ENCODE data around the gene ZNF143.

ZNF143 gene

DNA sequence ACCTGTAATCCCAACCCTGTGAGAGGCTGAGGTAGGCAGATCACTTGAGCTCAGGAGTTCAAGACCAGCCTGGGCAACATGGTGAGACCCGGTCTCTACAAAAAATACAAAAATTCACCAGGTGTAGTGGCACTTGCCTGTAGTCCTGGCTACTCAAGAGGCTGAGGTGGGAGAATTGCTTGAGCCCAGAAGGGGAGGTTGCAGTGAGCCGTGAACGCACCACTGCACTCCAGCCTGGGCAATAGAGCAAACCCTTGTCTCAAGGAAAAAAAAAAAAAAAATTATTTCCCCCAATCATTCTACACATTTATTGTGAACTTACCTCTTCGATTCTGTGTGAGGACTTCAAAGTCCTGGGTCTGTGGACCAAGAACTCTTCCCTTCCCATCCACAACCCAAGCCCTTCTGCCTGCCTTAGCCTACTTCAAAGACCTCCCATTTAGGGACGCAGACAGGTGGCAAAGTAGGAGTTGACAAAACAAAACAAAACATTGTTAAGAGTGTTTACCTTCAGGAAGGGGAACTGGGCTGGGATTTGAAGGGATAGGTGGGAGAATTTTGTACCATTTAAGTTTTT is 108.9 kb downstream of the ZNF143 start:
- DNase-seq = no peak
- ChIA-PET CTCF (no interaction called here), POLR2A (interaction anchor here (0.6 to 0.7 kb wide), 2 partner anchors 35 to 110 kb away, joined by 3 read pairs; no protein-coding TSS in a partner anchor)
- Histone ChIP-seq H3K27ac (ENCODE audit: insufficient read depth in 1 of 2, low read depth in 1 of 2, low read length in 2 of 2, poor library complexity in 1 of 2, severe bottlenecking in 2 of 2) (peak overlapping the region; percentile 67 to 86), H3K9me3 (ENCODE audit: control extremely low read depth in 1 of 5, control insufficient read depth in 4 of 5, insufficient read depth in 2 of 5, low read depth in 1 of 5, low read length in 4 of 5) (no peaks in the 10 kb centered on the region), H3K4me1 (ENCODE audit: control extremely low read depth in 1 of 4, control insufficient read depth in 4 of 4, insufficient read depth in 4 of 4, low read length in 3 of 4) (peaks cover 0 to 34% (median 19%) of the 10 kb centered on the region in 4 experiments), H3K36me3 (ENCODE audit: control insufficient read depth in 4 of 4, insufficient read depth in 4 of 4, low read length in 3 of 4) (no peaks in the 10 kb centered on the region), H3K4me3 (ENCODE audit: control insufficient read depth in 1 of 7, extremely low read depth in 1 of 7, insufficient read depth in 4 of 7, low read depth in 2 of 7, low read length in 6 of 7) (peak overlapping the region in 1 of 7 experiments; percentile 33), H3K27me3 (replicated peaks in 2 of 5; ENCODE audit: control insufficient read depth in 4 of 5, insufficient read depth in 5 of 5, low read length in 4 of 5) (no peaks in the 10 kb centered on the region)
- WGBS (ENCODE audit: insufficient coverage) = 100% methylated on average over 2 of the region's 5 CpGs

DNA sequence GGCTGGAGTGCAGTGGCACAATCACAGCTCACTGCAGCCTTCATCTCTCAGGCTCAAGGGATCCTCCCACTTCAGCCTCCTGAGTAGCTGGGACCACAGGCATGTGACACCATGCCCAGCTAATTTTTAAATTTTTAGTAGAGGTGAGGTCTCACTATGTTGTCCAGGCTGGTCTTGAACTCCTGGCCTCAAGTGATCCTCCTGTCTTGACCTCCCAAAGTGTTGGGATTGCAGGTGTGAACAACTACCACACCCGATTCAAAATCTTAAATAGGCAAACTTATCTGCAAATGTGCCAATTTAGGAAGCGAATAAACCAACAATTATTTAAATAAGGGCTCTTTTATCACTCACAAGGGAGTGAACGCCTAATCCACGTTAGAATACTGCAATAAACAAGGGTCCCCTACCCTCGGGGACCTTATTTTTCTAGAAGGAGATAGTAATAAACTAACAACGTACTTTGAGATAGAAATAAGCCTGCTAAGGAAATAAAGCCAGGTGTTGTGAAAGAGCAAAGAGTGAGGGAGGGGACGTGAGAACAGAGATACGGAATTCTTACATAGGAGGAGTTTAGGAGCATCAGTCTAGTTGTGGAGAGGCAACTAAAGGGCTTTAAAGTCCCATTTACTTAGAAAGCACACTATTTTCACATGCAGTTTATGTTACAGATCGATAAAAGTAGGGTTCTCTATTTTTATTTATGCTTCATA is 109.7 kb downstream of the ZNF143 start:
- POLR2A ChIA-PET = no interaction called here
- CTCF ChIA-PET = interaction anchor here (1.9 kb wide), 1 partner anchor 13 kb away, joined by 6 read pairs; no protein-coding TSS in a partner anchor
- Histone ChIP-seq H3K36me3 (ENCODE audit: control insufficient read depth in 4 of 4, insufficient read depth in 4 of 4, low read length in 3 of 4) (peaks cover 0 to 3% (median 0%) of the 10 kb centered on the region in 4 experiments), H3K27me3 (replicated peaks in 2 of 5; ENCODE audit: control insufficient read depth in 4 of 5, insufficient read depth in 5 of 5, low read length in 4 of 5) (no peaks in the 10 kb centered on the region), H3K9me3 (ENCODE audit: control extremely low read depth in 1 of 5, control insufficient read depth in 4 of 5, insufficient read depth in 2 of 5, low read depth in 1 of 5, low read length in 4 of 5) (no peaks in the 10 kb centered on the region), H3K27ac (ENCODE audit: insufficient read depth in 1 of 2, low read depth in 1 of 2, low read length in 2 of 2, poor library complexity in 1 of 2, severe bottlenecking in 2 of 2) (no peak overlapping the region), H3K4me3 (ENCODE audit: control insufficient read depth in 1 of 7, extremely low read depth in 1 of 7, insufficient read depth in 4 of 7, low read depth in 2 of 7, low read length in 6 of 7) (no peak overlapping the region), H3K4me1 (ENCODE audit: control extremely low read depth in 1 of 4, control insufficient read depth in 4 of 4, insufficient read depth in 4 of 4, low read length in 3 of 4) (peaks cover 0 to 34% (median 21%) of the 10 kb centered on the region in 4 experiments)
- WGBS (ENCODE audit: insufficient coverage) = 91% methylated on average over 4 of the region's 9 CpGs
- no peak for DNase-seq

DNA sequence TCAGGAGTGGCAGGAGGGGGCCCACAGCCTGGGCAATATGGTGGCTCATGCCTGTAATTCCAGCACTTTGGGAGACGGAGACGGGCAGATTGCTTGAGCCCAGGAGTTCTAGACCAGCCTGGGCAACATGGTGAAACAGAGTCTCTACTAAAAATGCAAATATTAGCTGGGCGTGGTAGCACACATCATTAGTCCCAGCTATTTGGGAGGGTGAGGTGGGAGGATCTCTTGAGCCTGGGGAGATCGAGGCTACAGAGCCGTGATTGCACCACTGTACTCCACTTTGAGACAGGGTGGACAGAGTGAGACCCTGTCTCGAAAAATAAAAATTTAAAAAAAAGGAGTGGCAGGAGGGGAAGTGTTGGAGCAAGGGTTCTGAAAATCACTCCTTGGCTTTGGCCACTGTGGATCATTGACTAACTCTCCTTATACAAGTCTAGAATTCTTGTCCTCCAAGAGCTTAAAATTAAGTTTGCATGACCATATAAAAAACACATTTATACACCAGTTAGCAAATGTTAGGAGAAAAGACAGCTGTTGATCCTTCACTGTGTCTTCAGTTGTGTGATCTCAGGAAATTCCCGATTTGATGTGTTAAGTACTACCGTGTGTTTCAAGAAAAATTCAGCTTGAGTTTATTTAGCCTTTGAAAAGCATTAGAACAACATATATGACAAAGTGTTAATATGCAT is 110.4 kb downstream of the ZNF143 start:
- Histone ChIP-seq H3K4me1 (ENCODE audit: control extremely low read depth in 1 of 4, control insufficient read depth in 4 of 4, insufficient read depth in 4 of 4, low read length in 3 of 4) (peaks cover 7 to 39% (median 25%) of the 10 kb centered on the region in 4 experiments), H3K27me3 (replicated peaks in 2 of 5; ENCODE audit: control insufficient read depth in 4 of 5, insufficient read depth in 5 of 5, low read length in 4 of 5) (no peaks in the 10 kb centered on the region), H3K36me3 (ENCODE audit: control insufficient read depth in 4 of 4, insufficient read depth in 4 of 4, low read length in 3 of 4) (peaks cover 0 to 10% (median 0%) of the 10 kb centered on the region in 4 experiments), H3K4me3 (ENCODE audit: control insufficient read depth in 1 of 7, extremely low read depth in 1 of 7, insufficient read depth in 4 of 7, low read depth in 2 of 7, low read length in 6 of 7) (no peak overlapping the region), H3K9me3 (ENCODE audit: control extremely low read depth in 1 of 5, control insufficient read depth in 4 of 5, insufficient read depth in 2 of 5, low read depth in 1 of 5, low read length in 4 of 5) (no peaks in the 10 kb centered on the region), H3K27ac (ENCODE audit: insufficient read depth in 1 of 2, low read depth in 1 of 2, low read length in 2 of 2, poor library complexity in 1 of 2, severe bottlenecking in 2 of 2) (no peak overlapping the region)
- ChIA-PET CTCF (interaction anchor here (1.0 to 3.1 kb wide), 7 partner anchors 8 to 177 kb away, joined by 3 to 12 read pairs (median 6); no protein-coding TSS in a partner anchor), POLR2A (no interaction called here)
- DNase-seq = no peak
- WGBS (ENCODE audit: insufficient coverage) = 98% methylated on average over 6 of the region's 8 CpGs

DNA sequence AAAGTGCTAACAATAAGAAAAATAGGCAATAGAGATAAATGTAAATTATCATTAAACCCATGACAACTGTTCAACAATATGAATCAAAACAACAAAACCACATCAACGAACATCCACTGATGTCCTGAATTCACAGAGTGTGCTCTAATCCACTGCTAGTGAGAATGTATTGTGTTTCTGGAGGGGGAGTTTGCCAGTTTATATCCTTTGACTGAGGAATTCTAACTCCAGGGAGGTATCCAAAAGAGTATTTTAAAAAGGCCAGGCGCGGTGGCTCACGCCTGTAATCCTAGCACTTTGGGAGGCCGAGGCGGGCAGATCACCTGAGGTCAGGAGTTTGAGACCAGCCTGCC is 110.9 kb downstream of the ZNF143 start:
- H3K4me1 ChIP-seq (ENCODE audit: control extremely low read depth in 1 of 4, control insufficient read depth in 4 of 4, insufficient read depth in 4 of 4, low read length in 3 of 4) = peaks cover 8 to 41% (median 27%) of the 10 kb centered on the region in 4 experiments
- no peaks in the 10 kb centered on the region for H3K9me3 ChIP-seq (ENCODE audit: control extremely low read depth in 1 of 5, control insufficient read depth in 4 of 5, insufficient read depth in 2 of 5, low read depth in 1 of 5, low read length in 4 of 5)
- no peaks in the 10 kb centered on the region for H3K27me3 ChIP-seq (replicated peaks in 2 of 5; ENCODE audit: control insufficient read depth in 4 of 5, insufficient read depth in 5 of 5, low read length in 4 of 5)
- H3K36me3 ChIP-seq (ENCODE audit: control insufficient read depth in 4 of 4, insufficient read depth in 4 of 4, low read length in 3 of 4) = peaks cover 0 to 15% (median 0%) of the 10 kb centered on the region in 4 experiments
- WGBS (ENCODE audit: insufficient coverage) = 97% methylated on average over 5 of the region's 6 CpGs
- no peak for DNase-seq
- H3K4me3 ChIP-seq (ENCODE audit: control insufficient read depth in 1 of 7, extremely low read depth in 1 of 7, insufficient read depth in 4 of 7, low read depth in 2 of 7, low read length in 6 of 7) = no peak overlapping the region
- H3K27ac ChIP-seq (ENCODE audit: insufficient read depth in 1 of 2, low read depth in 1 of 2, low read length in 2 of 2, poor library complexity in 1 of 2, severe bottlenecking in 2 of 2) = peak overlapping the region in 1 of 2 experiments; percentile 90
- ChIA-PET CTCF (interaction anchor here (1.0 to 3.1 kb wide), 7 partner anchors 9 to 176 kb away, joined by 3 to 12 read pairs (median 6); no protein-coding TSS in a partner anchor), POLR2A (no interaction called here)

DNA sequence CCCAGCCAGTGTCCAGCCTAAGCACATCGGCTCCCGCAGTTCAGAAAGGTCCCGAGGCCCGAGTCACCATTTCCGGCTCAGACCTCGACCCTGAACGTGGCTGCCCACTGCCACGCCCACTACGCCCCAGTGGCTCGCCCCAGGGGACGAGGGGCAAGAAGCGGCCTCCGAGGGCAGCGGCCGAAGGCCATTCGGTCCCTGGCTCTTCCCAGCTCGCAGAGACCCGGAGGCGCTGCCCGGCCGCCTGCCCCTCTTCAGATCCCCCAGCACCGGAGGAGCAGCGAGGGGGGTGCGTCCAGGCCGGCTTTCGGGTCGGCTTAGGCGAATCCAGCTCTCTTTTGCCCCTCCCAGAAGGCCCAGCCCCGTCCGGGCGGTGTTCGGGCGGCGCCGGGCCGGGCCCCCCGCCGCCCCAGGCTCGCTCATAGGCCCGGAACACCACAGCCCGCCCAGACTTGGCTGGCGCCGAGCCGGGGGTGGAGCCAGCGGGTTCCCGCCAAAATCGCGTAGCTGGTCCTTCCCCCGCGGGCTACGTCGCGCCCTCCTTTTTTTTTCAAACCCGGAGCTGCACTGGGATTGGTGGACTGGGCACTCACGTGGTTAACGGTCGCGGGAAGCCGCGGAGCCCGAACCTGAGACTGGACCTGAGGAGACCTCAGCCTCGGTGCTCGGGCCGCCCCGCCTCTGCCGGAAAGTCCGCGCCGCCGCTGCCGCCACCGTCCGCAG is 112.4 kb downstream of the ZNF143 start, which contains the start of gene WEE1:
Gene WEE1, plus strand, starts transcription at position 619 of the 723 bp plus-strand sequence. CDS start 264 bp downstream, outside the sequence.
- CTCF ChIA-PET = interaction anchor here (0.6 to 3.1 kb wide), 12 partner anchors 8 to 178 kb away, joined by 3 to 12 read pairs (median 4); no protein-coding TSS in a partner anchor
- H3K27me3 ChIP-seq (replicated peaks in 2 of 5; ENCODE audit: control insufficient read depth in 4 of 5, insufficient read depth in 5 of 5, low read length in 4 of 5) = no peaks in the 10 kb centered on the region
- peak within 1 kb of the TSS; percentile 78 to 90 for H3K27ac ChIP-seq (ENCODE audit: insufficient read depth in 1 of 2, low read depth in 1 of 2, low read length in 2 of 2, poor library complexity in 1 of 2, severe bottlenecking in 2 of 2)
- 0% methylated on average over 71 of the region's 73 CpGs for WGBS (ENCODE audit: insufficient coverage)
- peak; percentile 97 to 99 (median 97) for DNase-seq
- POLR2A ChIA-PET = interaction anchor here (0.7 to 1.2 kb wide), 8 partner anchors 13 to 884 kb away, joined by 3 to 5 read pairs (median 3); partner anchors contain the start of gene ZNF143
- H3K4me1 ChIP-seq (ENCODE audit: control extremely low read depth in 1 of 4, control insufficient read depth in 4 of 4, insufficient read depth in 4 of 4, low read length in 3 of 4) = peaks cover 14 to 45% (median 30%) of the 10 kb centered on the region in 4 experiments
- no peaks in the 10 kb centered on the region for H3K9me3 ChIP-seq (ENCODE audit: control extremely low read depth in 1 of 5, control insufficient read depth in 4 of 5, insufficient read depth in 2 of 5, low read depth in 1 of 5, low read length in 4 of 5)
- peaks cover 3 to 30% (median 9%) of the 10 kb centered on the region in 4 experiments for H3K36me3 ChIP-seq (ENCODE audit: control insufficient read depth in 4 of 4, insufficient read depth in 4 of 4, low read length in 3 of 4)
- peak within 1 kb of the TSS; percentile 81 to 95 (median 89) for H3K4me3 ChIP-seq (ENCODE audit: control insufficient read depth in 1 of 7, extremely low read depth in 1 of 7, insufficient read depth in 4 of 7, low read depth in 2 of 7, low read length in 6 of 7)

DNA sequence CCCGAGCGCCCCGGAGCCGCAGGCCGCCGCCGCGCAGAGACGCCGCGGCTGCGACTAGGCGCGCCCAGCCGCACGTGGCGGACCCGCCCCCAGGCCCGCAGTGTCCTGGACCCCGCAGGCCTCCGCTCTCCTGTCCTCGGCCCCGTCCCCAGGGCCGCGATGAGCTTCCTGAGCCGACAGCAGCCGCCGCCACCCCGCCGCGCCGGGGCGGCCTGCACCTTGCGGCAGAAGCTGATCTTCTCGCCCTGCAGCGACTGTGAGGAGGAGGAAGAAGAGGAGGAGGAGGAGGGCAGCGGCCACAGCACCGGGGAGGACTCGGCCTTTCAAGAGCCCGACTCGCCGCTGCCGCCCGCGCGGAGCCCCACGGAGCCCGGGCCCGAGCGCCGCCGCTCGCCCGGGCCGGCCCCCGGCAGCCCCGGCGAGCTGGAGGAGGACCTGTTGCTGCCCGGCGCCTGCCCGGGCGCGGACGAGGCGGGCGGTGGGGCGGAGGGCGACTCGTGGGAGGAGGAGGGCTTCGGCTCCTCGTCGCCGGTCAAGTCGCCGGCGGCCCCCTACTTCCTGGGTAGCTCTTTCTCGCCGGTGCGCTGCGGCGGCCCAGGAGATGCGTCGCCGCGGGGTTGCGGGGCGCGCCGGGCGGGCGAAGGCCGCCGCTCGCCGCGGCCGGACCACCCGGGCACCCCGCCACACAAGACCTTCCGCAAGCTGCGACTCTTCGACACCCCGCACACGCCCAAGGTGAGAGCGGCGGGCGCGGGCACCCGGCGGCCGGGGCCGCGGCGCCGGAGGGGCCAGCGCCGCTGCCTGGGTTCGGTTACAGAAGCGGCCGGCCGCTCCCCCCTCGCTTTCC is 113.2 kb downstream of the ZNF143 start:
- POLR2A ChIA-PET = interaction anchor here (0.7 to 1.2 kb wide), 7 partner anchors 14 to 113 kb away, joined by 3 to 5 read pairs (median 3); partner anchors contain the start of gene ZNF143
- Histone ChIP-seq H3K27me3 (replicated peaks in 2 of 5; ENCODE audit: control insufficient read depth in 4 of 5, insufficient read depth in 5 of 5, low read length in 4 of 5) (no peaks in the 10 kb centered on the region), H3K4me3 (ENCODE audit: control insufficient read depth in 1 of 7, extremely low read depth in 1 of 7, insufficient read depth in 4 of 7, low read depth in 2 of 7, low read length in 6 of 7) (peak overlapping the region; percentile 81 to 95 (median 89)), H3K9me3 (ENCODE audit: control extremely low read depth in 1 of 5, control insufficient read depth in 4 of 5, insufficient read depth in 2 of 5, low read depth in 1 of 5, low read length in 4 of 5) (no peaks in the 10 kb centered on the region), H3K36me3 (ENCODE audit: control insufficient read depth in 4 of 4, insufficient read depth in 4 of 4, low read length in 3 of 4) (peaks cover 3 to 35% (median 11%) of the 10 kb centered on the region in 4 experiments), H3K4me1 (ENCODE audit: control extremely low read depth in 1 of 4, control insufficient read depth in 4 of 4, insufficient read depth in 4 of 4, low read length in 3 of 4) (peaks cover 9 to 41% (median 26%) of the 10 kb centered on the region in 4 experiments), H3K27ac (ENCODE audit: insufficient read depth in 1 of 2, low read depth in 1 of 2, low read length in 2 of 2, poor library complexity in 1 of 2, severe bottlenecking in 2 of 2) (peak overlapping the region; percentile 78 to 83)
- 0% methylated on average over 96 of the region's 122 CpGs for WGBS (ENCODE audit: insufficient coverage)
- CTCF ChIA-PET = interaction anchor here (0.7 to 3.1 kb wide), 11 partner anchors 9 to 174 kb away, joined by 3 to 10 read pairs (median 4); no protein-coding TSS in a partner anchor
- no peak for DNase-seq

All from common myeloid progenitor, CD34-positive (primary cell).